HEK293 (cell line): Measurements from ENCODE around the gene CDT1.

Experiments
- CTCF ChIA-PET: fragments of 350-600 bp; formaldehyde crosslinking; extraction: SDS; loops from one replicate; lab custom pipeline; 2021; ENCODE audit warnings: antibody characterized with exemption; lab: Yijun Ruan, JAX
- POLR2A ChIA-PET: fragments of 300-600 bp; formaldehyde crosslinking; extraction: SDS; loops from one replicate; lab custom pipeline; 2020; ENCODE audit warnings: antibody characterized with exemption, inconsistent platforms; lab: Yijun Ruan, JAX
- H3K27ac ChIP-seq: fragments of 200-500 bp; sonication (Bioruptor generic); 2 replicates; pipeline ENCODE4 v1.5.1; 2014; ENCODE audit warnings: low read depth, low read length, control low read depth, inconsistent platforms; ENCODE audit errors: extremely low read depth
- H3K36me3 ChIP-seq, 2 experiments: fragments of 200-500 bp in 1 of 2; sonication (Bioruptor generic) in 1 of 2; 1 replicate in 1 of 2; 2 replicates in 1 of 2; pipeline ENCODE4 v1.5.1; 2014 to 2017; ENCODE audit warnings: inconsistent platforms in 2 of 2, low read length in 2 of 2; ENCODE audit not compliant: control insufficient read depth in 2 of 2, insufficient read depth in 1 of 2
- H3K4me1 ChIP-seq: fragments of 200-500 bp; sonication (Bioruptor generic); 2 replicates; pipeline ENCODE4 v1.5.1; 2014; ENCODE audit warnings: mild to moderate bottlenecking, low read length, inconsistent platforms; ENCODE audit not compliant: control insufficient read depth, insufficient read depth
- H3K4me3 ChIP-seq: 2 replicates; pipeline ENCODE4 v1.5.1; 2011; ENCODE audit warnings: low read depth, mild to moderate bottlenecking, control low read depth, low read length, moderate library complexity
- H3K9me3 ChIP-seq: fragments of 200-500 bp; sonication (Bioruptor generic); 2 replicates; pipeline ENCODE4 v1.5.1; 2014; ENCODE audit warnings: low read depth, low read length, inconsistent platforms; ENCODE audit not compliant: control insufficient read depth, insufficient read depth
- CTCF ChIP-seq: fragments of 450-650 bp; formaldehyde crosslinking; IDR thresholded peaks from 2 replicates; pipeline ENCODE4 v1.5.1; 2016; ENCODE audit warnings: missing biosample characterization, missing genetic modification characterization
- KLF10 ChIP-seq: fragments of 450-650 bp; IDR thresholded peaks from 2 replicates; pipeline ENCODE4 v1.5.1; 2018; ENCODE audit warnings: missing biosample characterization, mild to moderate bottlenecking, missing genetic modification characterization
- MYNN ChIP-seq: fragments of 450-650 bp; formaldehyde crosslinking; IDR thresholded peaks from 2 replicates; pipeline ENCODE4 v1.5.1; 2016; ENCODE audit warnings: missing biosample characterization, missing genetic modification characterization, borderline replicate concordance
- PRDM6 ChIP-seq: fragments of 450-650 bp; formaldehyde crosslinking; IDR thresholded peaks from 2 replicates; pipeline ENCODE4 v1.5.1; 2017; ENCODE audit warnings: missing biosample characterization, missing genetic modification characterization
- ZBTB17 ChIP-seq: fragments of 450-650 bp; formaldehyde crosslinking; IDR thresholded peaks from 2 replicates; pipeline ENCODE4 v1.5.1; 2016; ENCODE audit warnings: missing biosample characterization, missing genetic modification characterization
- ZBTB48 ChIP-seq: fragments of 450-650 bp; formaldehyde crosslinking; IDR thresholded peaks from 2 replicates; pipeline ENCODE4 v1.5.1; 2016; ENCODE audit warnings: missing biosample characterization, missing genetic modification characterization
- ZBTB49 ChIP-seq: fragments of 450-650 bp; formaldehyde crosslinking; IDR thresholded peaks from 2 replicates; pipeline ENCODE4 v1.5.1; 2016; ENCODE audit warnings: missing biosample characterization, missing genetic modification characterization, low read depth
- ZBTB6 ChIP-seq: fragments of 450-650 bp; formaldehyde crosslinking; IDR thresholded peaks from 2 replicates; pipeline ENCODE4 v1.5.1; 2017; ENCODE audit warnings: missing biosample characterization, missing genetic modification characterization
- ZBTB8A ChIP-seq: fragments of 450-650 bp; formaldehyde crosslinking; IDR thresholded peaks from 2 replicates; pipeline ENCODE4 v1.5.1; 2016; ENCODE audit warnings: missing biosample characterization, missing genetic modification characterization
- ZIC2 ChIP-seq: fragments of 450-650 bp; formaldehyde crosslinking; IDR thresholded peaks from 2 replicates; pipeline ENCODE4 v1.5.1; 2016; ENCODE audit warnings: missing biosample characterization, missing genetic modification characterization
- ZNF112 ChIP-seq: fragments of 450-650 bp; formaldehyde crosslinking; IDR thresholded peaks from 2 replicates; pipeline ENCODE4 v1.5.0; 2017; ENCODE audit warnings: missing biosample characterization, missing genetic modification characterization
- ZNF132 ChIP-seq: fragments of 450-650 bp; formaldehyde crosslinking; IDR thresholded peaks from 2 replicates; pipeline ENCODE4 v1.5.1; 2017; ENCODE audit warnings: missing biosample characterization, missing genetic modification characterization, borderline replicate concordance
- ZNF133 ChIP-seq: fragments of 450-650 bp; formaldehyde crosslinking; IDR thresholded peaks from 2 replicates; pipeline ENCODE4 v1.5.1; 2016; ENCODE audit warnings: missing biosample characterization, missing genetic modification characterization
- ZNF169 ChIP-seq: fragments of 450-650 bp; formaldehyde crosslinking; IDR thresholded peaks from 2 replicates; pipeline ENCODE4 v1.5.1; 2016; ENCODE audit warnings: missing biosample characterization, missing genetic modification characterization
- ZNF174 ChIP-seq: fragments of 450-650 bp; formaldehyde crosslinking; IDR thresholded peaks from 2 replicates; pipeline ENCODE4 v1.5.0; 2017; ENCODE audit warnings: missing biosample characterization, mild to moderate bottlenecking, missing genetic modification characterization
- ZNF221 ChIP-seq: fragments of 450-650 bp; formaldehyde crosslinking; IDR thresholded peaks from 2 replicates; pipeline ENCODE4 v1.5.1; 2017; ENCODE audit warnings: missing biosample characterization, missing genetic modification characterization, borderline replicate concordance
- ZNF223 ChIP-seq: fragments of 450-650 bp; formaldehyde crosslinking; IDR thresholded peaks from 2 replicates; pipeline ENCODE4 v1.5.1; 2016; ENCODE audit warnings: missing biosample characterization, missing genetic modification characterization
- ZNF423 ChIP-seq: fragments of 450-650 bp; formaldehyde crosslinking; IDR thresholded peaks from 2 replicates; pipeline ENCODE4 v1.5.1; 2016; ENCODE audit warnings: missing biosample characterization, missing genetic modification characterization
- ZNF548 ChIP-seq: fragments of 450-650 bp; formaldehyde crosslinking; IDR thresholded peaks from 2 replicates; pipeline ENCODE4 v1.5.1; 2016; ENCODE audit warnings: missing biosample characterization, missing genetic modification characterization
- ZNF639 ChIP-seq: fragments of 450-650 bp; formaldehyde crosslinking; IDR thresholded peaks from 2 replicates; pipeline ENCODE4 v1.5.1; 2016; ENCODE audit warnings: missing biosample characterization, missing genetic modification characterization
- ZNF701 ChIP-seq: fragments of 450-650 bp; formaldehyde crosslinking; IDR thresholded peaks from 2 replicates; pipeline ENCODE4 v1.5.1; 2016; ENCODE audit warnings: missing biosample characterization, missing genetic modification characterization
- ZSCAN4 ChIP-seq: fragments of 450-650 bp; formaldehyde crosslinking; IDR thresholded peaks from 2 replicates; pipeline ENCODE4 v1.5.1; 2017; ENCODE audit warnings: missing biosample characterization, missing genetic modification characterization
- ZSCAN5A ChIP-seq: fragments of 450-650 bp; formaldehyde crosslinking; IDR thresholded peaks from 2 replicates; pipeline ENCODE4 v1.5.1; 2016; ENCODE audit warnings: missing biosample characterization, missing genetic modification characterization
- ZXDB ChIP-seq: fragments of 450-650 bp; formaldehyde crosslinking; IDR thresholded peaks from 2 replicates; pipeline ENCODE4 v1.5.1; 2016; ENCODE audit warnings: missing biosample characterization, missing genetic modification characterization

The CDT1 gene

GRCh38 chr16:88783391-88784073 lies 20.1 kb upstream of the CDT1 start:
- ChIA-PET CTCF (interaction anchor here (0.6 to 3.3 kb wide), 7 partner anchors 11 to 43 kb away, joined by 3 to 16 read pairs (median 5); no protein-coding TSS in a partner anchor), POLR2A (interaction anchor here (0.9 to 6.7 kb wide), 10 partner anchors 9 to 213 kb away, joined by 3 to 97 read pairs (median 6); partner anchors contain the start of genes APRT and ZC3H18)
- H3K4me1 ChIP-seq: peaks cover 29% of the 10 kb centered on the region
- H3K4me3 ChIP-seq: peak overlapping the region; percentile 53
- no peaks in the 10 kb centered on the region for H3K9me3 ChIP-seq
- peak overlapping the region; percentile 76 for H3K27ac ChIP-seq
- H3K36me3 ChIP-seq: no peaks in the 10 kb centered on the region
- TF ChIP-seq ZNF701 (tag by site-specific recombination): no peak
- TF ChIP-seq ZNF223 (tag by site-specific recombination): no peak
- TF ChIP-seq ZSCAN4 (tag by site-specific recombination): no peak
- no peak for TF ChIP-seq ZNF639
- peak; percentile 62; the same call in 1 of the 2 replicates for TF ChIP-seq ZBTB6 (tag by site-specific recombination)
- no peak for TF ChIP-seq ZNF174 (tag by site-specific recombination)
- peak; percentile 71 for TF ChIP-seq ZBTB17
- TF ChIP-seq ZXDB: no peak
- no peak for TF ChIP-seq ZNF169 (tag by site-specific recombination)
- TF ChIP-seq ZNF423 (tag by site-specific recombination): peak; percentile 32; the same call in 1 of the 2 replicates
- no peak for TF ChIP-seq ZSCAN5A
- TF ChIP-seq PRDM6 (tag by site-specific recombination): no peak
- no peak for TF ChIP-seq ZBTB49
- TF ChIP-seq MYNN: no peak
- TF ChIP-seq ZNF221 (tag by site-specific recombination): no peak
- TF ChIP-seq ZIC2 (tag by site-specific recombination): peak; percentile 30; the same call in 1 of the 2 replicates
- TF ChIP-seq ZBTB48: no peak
- TF ChIP-seq ZNF133: no peak
- no peak for TF ChIP-seq KLF10 (tag by site-specific recombination)
- no peak for TF ChIP-seq ZNF548 (tag by site-specific recombination)
- no peak; the same call in 1 of the 2 replicates for TF ChIP-seq ZBTB8A
- TF ChIP-seq ZNF132 (tag by site-specific recombination): no peak
- no peak for TF ChIP-seq ZNF112 (tag by site-specific recombination)
- TF ChIP-seq CTCF (tag by site-specific recombination): 0 out of 2 replicates have a peak, but pooled peaks have one; percentile 6
